ENCODE measurements around the gene RBM4.
"Not testable (repeated sequence)": the region's sequence is repeated elsewhere in the genome, so short reads cannot be mapped to it uniquely, and the experiment has no call there.

Gene RBM4

GRCh38 chr11:66617155-66617834, 21.2 kb upstream of the RBM4 start:
- DNase-seq = no peak

- no peak for DNase-seq
Observed at GRCh38 chr11:66619080-66619554, 19.4 kb upstream of the RBM4 start.

GRCh38 chr11:66624450-66624849, 14.1 kb upstream of the RBM4 start:
- DNase-seq = no peak

GRCh38 chr11:66625041-66625751, 13.3 kb upstream of the RBM4 start:
- DNase-seq = no peak

- DNase-seq = no peak
Observed at GRCh38 chr11:66625752-66626149, 12.8 kb upstream of the RBM4 start.

GRCh38 chr11:66626382-66626781, 12.1 kb upstream of the RBM4 start:
- no peak for DNase-seq

GRCh38 chr11:66626926-66627325, 11.6 kb upstream of the RBM4 start:
- DNase-seq = no peak

- no peak for DNase-seq
Observed at GRCh38 chr11:66628061-66628603, 10.4 kb upstream of the RBM4 start.

- DNase-seq = no peak
Observed at GRCh38 chr11:66629356-66629755, 9.1 kb upstream of the RBM4 start.

GRCh38 chr11:66631883-66632282, 6.6 kb upstream of the RBM4 start:
- no peak for DNase-seq

- DNase-seq = no peak
Observed at GRCh38 chr11:66632952-66633351, 5.6 kb upstream of the RBM4 start.

- DNase-seq = no peak
Observed at GRCh38 chr11:66636411-66636810, 2.1 kb upstream of the RBM4 start.

- DNase-seq = peak; percentile 14
Observed at GRCh38 chr11:66637557-66638176, 836 bp upstream of the RBM4 start.

- no peak for DNase-seq
Observed at GRCh38 chr11:66639066-66639813, 737 bp downstream of the RBM4 start.

GRCh38 chr11:66639814-66640340, 1.4 kb downstream of the RBM4 start:
- not testable (repeated sequence) for DNase-seq

- no peak for DNase-seq
Observed at GRCh38 chr11:66641834-66642233, 3.3 kb downstream of the RBM4 start.

- DNase-seq = no peak
Observed at GRCh38 chr11:66643745-66644437, 5.4 kb downstream of the RBM4 start.

GRCh38 chr11:66646828-66647227, 8.3 kb downstream of the RBM4 start:
- DNase-seq = no peak

GRCh38 chr11:66649903-66650302, 11.4 kb downstream of the RBM4 start:
- no peak for DNase-seq

GRCh38 chr11:66651016-66651415, 12.5 kb downstream of the RBM4 start:
- no peak for DNase-seq

- DNase-seq = no peak
Observed at GRCh38 chr11:66652651-66653050, 14.1 kb downstream of the RBM4 start.

GRCh38 chr11:66653123-66653522, 14.6 kb downstream of the RBM4 start:
- DNase-seq = no peak
